Natural killer cell treated with Interleukin-12 subunit alpha and Interleukin-12 subunit beta and Interleukin-15 and Interleukin-18, amount 100 ng/mL, for 72 hours (primary cell): ENCODE measurements around the gene EFCAB3. TPM values are rescaled to one million over a fixed set of nuclear protein-coding genes. Genes with fewer than 3 reads are reported as not detected.
A peak's percentile ranks its signal among the peaks of the same experiment; 100 is the strongest.
"Not testable (repeated sequence)": the region's sequence is repeated elsewhere in the genome, so short reads cannot be mapped to it uniquely, and the experiment has no call there.

Source experiments
- ATAC-seq, 2 donors: fragments of 150-1000 bp; cut with Tn5 transposase in 1 of 2; sonication (Bioruptor Pico), chemical (Tn5 transposase) in 1 of 2; 2 replicates each; pipeline ENCODE4 v1.10.0; 2021
- DNase-seq: peaks from one replicate; pipeline ENCODE4 v3.0.0; 2022; ENCODE audit warnings: low spot score
- H3K27ac Mint-ChIP-seq, 2 donors: 1 replicate in 1 of 2; 2 replicates in 1 of 2; pipeline ENCODE4 v1.8.0; 2022; ENCODE audit warnings: mixed read lengths in 2 of 2, mild to moderate bottlenecking in 1 of 2, moderate library complexity in 1 of 2
- H3K27me3 Mint-ChIP-seq, 2 donors: 1 replicate in 1 of 2; 2 replicates in 1 of 2; pipeline ENCODE4 v1.8.0; 2022; ENCODE audit warnings: mixed read lengths in 2 of 2
- H3K36me3 Mint-ChIP-seq: one replicate; pipeline ENCODE4 v1.8.0; 2022; ENCODE audit warnings: mixed read lengths
- H3K4me1 Mint-ChIP-seq, 2 donors: 1 replicate in 1 of 2; 2 replicates in 1 of 2; pipeline ENCODE4 v1.8.0; 2022; ENCODE audit warnings: low read depth in 2 of 2, mixed read lengths in 2 of 2, mild to moderate bottlenecking in 1 of 2
- H3K4me3 Mint-ChIP-seq: one replicate; pipeline ENCODE4 v1.8.0; 2022; ENCODE audit warnings: mixed read lengths
- H3K9me3 Mint-ChIP-seq: 2 replicates; pipeline ENCODE4 v1.8.0; 2022; ENCODE audit warnings: mixed read lengths
- total RNA-seq, 2 donors: library from RNA; stranded (reverse); gene quantifications; one replicate each; pipeline ENCODE4 v1.2.3, GENCODE V29; 2022

Gene EFCAB3
- not detected for total RNA-seq

GRCh38 chr17:62380253-62380652 lies at the start of gene EFCAB3:
Gene EFCAB3, plus strand, starts transcription at chr17:62380553. Its CDS starts 2,427 bp downstream, at chr17:62382980.
- Mint-ChIP-seq H3K36me3 (no peaks in the 10 kb centered on the region), H3K4me3 (no peak within 1 kb of the TSS), H3K9me3 (no peaks in the 10 kb centered on the region), H3K27ac (no peak within 1 kb of the TSS), H3K4me1 (no peaks in the 10 kb centered on the region), H3K27me3 (peaks cover 24 to 36% of the 10 kb centered on the region in 2 donors)
- DNase-seq (no peak), ATAC-seq (no peak)

GRCh38 chr17:62336527-62336926 lies 43.8 kb upstream of the EFCAB3 start:
- peaks cover 6% of the 10 kb centered on the region for H3K36me3 Mint-ChIP-seq
- no peak for DNase-seq
- H3K9me3 Mint-ChIP-seq = peaks cover 3% of the 10 kb centered on the region
- H3K27me3 Mint-ChIP-seq = peaks cover 20% of the 10 kb centered on the region in 2 donors
- no peaks in the 10 kb centered on the region for H3K4me1 Mint-ChIP-seq
- no peak overlapping the region for H3K27ac Mint-ChIP-seq
- no peak overlapping the region for H3K4me3 Mint-ChIP-seq
- ATAC-seq = no peak

GRCh38 chr17:62343764-62344270 lies 36.5 kb upstream of the EFCAB3 start:
- Mint-ChIP-seq H3K9me3 (peaks cover 2% of the 10 kb centered on the region), H3K27me3 (peaks cover 29 to 58% of the 10 kb centered on the region in 2 donors), H3K4me1 (no peaks in the 10 kb centered on the region), H3K36me3 (no peaks in the 10 kb centered on the region), H3K4me3 (no peak overlapping the region), H3K27ac (no peak overlapping the region)
- DNase-seq (no peak), ATAC-seq (no peak)

DNA sequence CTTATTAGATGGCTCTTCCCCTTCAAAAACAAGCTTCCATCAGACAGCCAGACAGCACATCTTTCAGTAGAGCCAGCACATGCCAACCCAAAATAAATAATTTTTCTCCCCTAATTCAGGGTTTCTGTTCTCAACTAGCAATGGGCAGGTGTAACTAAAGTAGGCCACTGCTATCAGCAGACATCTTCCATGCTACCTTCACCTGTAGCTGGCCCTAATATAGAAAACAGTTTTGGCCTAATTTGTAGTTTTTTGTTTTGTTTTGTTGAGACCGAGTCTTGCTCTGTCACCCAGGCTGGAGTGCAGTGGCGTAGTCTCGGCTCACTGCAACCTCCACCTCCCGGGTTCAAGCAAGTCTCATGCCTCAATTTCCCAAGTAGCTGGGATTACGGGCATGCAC lies 29.2 kb upstream of the EFCAB3 start:
- no peak for DNase-seq
- no peaks in the 10 kb centered on the region for H3K36me3 Mint-ChIP-seq
- H3K27me3 Mint-ChIP-seq = peaks cover 30 to 50% of the 10 kb centered on the region in 2 donors
- H3K9me3 Mint-ChIP-seq = peaks cover 2% of the 10 kb centered on the region
- ATAC-seq = no peak
- no peak overlapping the region for H3K4me3 Mint-ChIP-seq
- H3K4me1 Mint-ChIP-seq = no peaks in the 10 kb centered on the region
- H3K27ac Mint-ChIP-seq = no peak overlapping the region

DNA sequence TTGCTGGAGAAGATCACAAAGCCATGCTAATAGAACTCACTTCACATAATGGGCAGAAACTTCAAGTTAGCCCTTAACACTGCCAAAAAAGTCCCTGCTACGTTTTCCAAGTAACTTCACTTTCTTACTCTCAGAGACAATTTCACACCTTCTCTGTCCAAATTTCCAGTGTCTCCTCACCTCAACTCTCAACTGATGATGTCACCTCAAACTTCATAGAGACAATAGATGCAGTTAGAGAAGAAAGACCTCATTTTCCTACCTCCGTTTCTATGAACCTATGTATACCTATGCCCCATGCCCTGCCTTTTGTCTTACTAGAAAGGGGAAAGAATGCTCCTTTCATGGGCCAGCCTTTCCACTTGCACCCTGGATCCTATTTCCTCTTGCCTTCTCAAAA lies 14.2 kb upstream of the EFCAB3 start:
- DNase-seq (no peak), ATAC-seq (no peak)
- Mint-ChIP-seq H3K27me3 (peaks cover 4 to 7% of the 10 kb centered on the region in 2 donors), H3K9me3 (no peaks in the 10 kb centered on the region), H3K36me3 (no peaks in the 10 kb centered on the region), H3K27ac (no peak overlapping the region), H3K4me1 (no peaks in the 10 kb centered on the region), H3K4me3 (no peak overlapping the region)

- Mint-ChIP-seq H3K9me3 (no peaks in the 10 kb centered on the region), H3K27me3 (peaks cover 20 to 30% of the 10 kb centered on the region in 2 donors), H3K27ac (no peak overlapping the region)
These were observed 1.2 kb downstream of the EFCAB3 start for GRCh38 chr17:62381561-62381960.

DNA sequence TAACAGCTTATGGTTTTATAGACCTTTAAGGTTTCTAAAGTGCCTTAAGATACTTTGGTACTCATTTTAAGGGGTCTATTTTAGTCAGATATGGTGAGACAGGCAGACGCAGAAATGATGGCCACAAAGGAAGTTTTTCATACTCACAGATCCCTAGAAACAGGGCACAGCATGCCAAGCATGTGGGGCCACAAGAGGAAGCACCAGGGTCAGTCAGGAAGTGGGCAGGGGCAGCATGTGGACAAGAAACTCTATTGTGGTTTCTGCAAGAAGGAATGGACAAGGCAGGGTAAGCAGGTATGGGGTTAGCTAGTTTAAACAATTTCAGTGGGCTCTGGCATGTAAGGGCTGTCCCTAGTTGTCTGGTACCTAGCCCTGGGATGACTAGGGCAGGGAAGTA lies 8.5 kb downstream of the EFCAB3 start:
- H3K27me3 Mint-ChIP-seq = peaks cover 16 to 38% of the 10 kb centered on the region in 2 donors
- no peak for ATAC-seq
- no peak overlapping the region for H3K27ac Mint-ChIP-seq
- H3K4me1 Mint-ChIP-seq = no peaks in the 10 kb centered on the region
- no peaks in the 10 kb centered on the region for H3K36me3 Mint-ChIP-seq
- no peaks in the 10 kb centered on the region for H3K9me3 Mint-ChIP-seq
- H3K4me3 Mint-ChIP-seq = no peak overlapping the region
- no peak for DNase-seq

More at GRCh38 chr17:62381561-62381960, 1.2 kb downstream of the EFCAB3 start:
- Mint-ChIP-seq H3K4me3 (no peak overlapping the region), H3K4me1 (no peaks in the 10 kb centered on the region), H3K36me3 (no peaks in the 10 kb centered on the region)
- ATAC-seq = no peak
- DNase-seq = no peak

- ATAC-seq (no peak), DNase-seq (no peak)
- Mint-ChIP-seq H3K9me3 (no peaks in the 10 kb centered on the region), H3K27me3 (peaks cover 16 to 30% of the 10 kb centered on the region in 2 donors), H3K36me3 (no peaks in the 10 kb centered on the region), H3K4me1 (no peaks in the 10 kb centered on the region), H3K27ac (no peak overlapping the region), H3K4me3 (no peak overlapping the region)
These were observed 12.6 kb downstream of the EFCAB3 start for GRCh38 chr17:62392908-62393307.

- DNase-seq = no peak
- H3K27me3 Mint-ChIP-seq = peaks cover 28 to 31% of the 10 kb centered on the region in 2 donors
- H3K9me3 Mint-ChIP-seq = no peaks in the 10 kb centered on the region
- H3K4me3 Mint-ChIP-seq = no peak overlapping the region
- H3K36me3 Mint-ChIP-seq = no peaks in the 10 kb centered on the region
- ATAC-seq = no peak
- no peaks in the 10 kb centered on the region for H3K4me1 Mint-ChIP-seq
- H3K27ac Mint-ChIP-seq = no peak overlapping the region
These were observed 18.5 kb downstream of the EFCAB3 start for GRCh38 chr17:62398891-62399290.

GRCh38 chr17:62405451-62405850 lies 25.1 kb downstream of the EFCAB3 start:
- Mint-ChIP-seq H3K4me1 (no peaks in the 10 kb centered on the region), H3K27ac (no peak overlapping the region), H3K27me3 (peaks cover 21 to 24% of the 10 kb centered on the region in 2 donors), H3K36me3 (no peaks in the 10 kb centered on the region), H3K9me3 (no peaks in the 10 kb centered on the region), H3K4me3 (no peak overlapping the region)
- no peak for DNase-seq
- no peak for ATAC-seq

DNA sequence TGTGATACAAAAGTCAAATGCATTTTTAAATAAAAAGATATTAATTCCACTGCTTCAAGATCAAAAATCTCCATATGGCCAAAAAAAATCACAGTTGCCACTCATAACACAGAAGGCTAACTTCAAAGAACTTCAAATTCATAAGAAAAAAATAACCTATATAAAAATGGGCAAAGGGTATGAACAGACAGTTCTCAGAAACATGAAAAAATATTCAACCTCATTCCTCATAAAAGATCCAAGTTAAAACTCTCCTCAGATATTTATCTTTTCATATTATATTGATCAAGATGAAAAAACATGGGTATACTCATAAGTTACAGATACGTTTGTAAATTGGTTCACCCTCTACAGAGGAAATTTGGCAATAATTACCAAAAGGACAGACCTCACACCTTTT lies 32.7 kb downstream of the EFCAB3 start:
- DNase-seq, H3K27ac Mint-ChIP-seq, H3K4me3 Mint-ChIP-seq, ATAC-seq, H3K36me3 Mint-ChIP-seq, H3K9me3 Mint-ChIP-seq, H3K4me1 Mint-ChIP-seq: not testable (repeated sequence)
- peaks cover 30 to 46% of the 10 kb centered on the region in 2 donors for H3K27me3 Mint-ChIP-seq

DNA sequence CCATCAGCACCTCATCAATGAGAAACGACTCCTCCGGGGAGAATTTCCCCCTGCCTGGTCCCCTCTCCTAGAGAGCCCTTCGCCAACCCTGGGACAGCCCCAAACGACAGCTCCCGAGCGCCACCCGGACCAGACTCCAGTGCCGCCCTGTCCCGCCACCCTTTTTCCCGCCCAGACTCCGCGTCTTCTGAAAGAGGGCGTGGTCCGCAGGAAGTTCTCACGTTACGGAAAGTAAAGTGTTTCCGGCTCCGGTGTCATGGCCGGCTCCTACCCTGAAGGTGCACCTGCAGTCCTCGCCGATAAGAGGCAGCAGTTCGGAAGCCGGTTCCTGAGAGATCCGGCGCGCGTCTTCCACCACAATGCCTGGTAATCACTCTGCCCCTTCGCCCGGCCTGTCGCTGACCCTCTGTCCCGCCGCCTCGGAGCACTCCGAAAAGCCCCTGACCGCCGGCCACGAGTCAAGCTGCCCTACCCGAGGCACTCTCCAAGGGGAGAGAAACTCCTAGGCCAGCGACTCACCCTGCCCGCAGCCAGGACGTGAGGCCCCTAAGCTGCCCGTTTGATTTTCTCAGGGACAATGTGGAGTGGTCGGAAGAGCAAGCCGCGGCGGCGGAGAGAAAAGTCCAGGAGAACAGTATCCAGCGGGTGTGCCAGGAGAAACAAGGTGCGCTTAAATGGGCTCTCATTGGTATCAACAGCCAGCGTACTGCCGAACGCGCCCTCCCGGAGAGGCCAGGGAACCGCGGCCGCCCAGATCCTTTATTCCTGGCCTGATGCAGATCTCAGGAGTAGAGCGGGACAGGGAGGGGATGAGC lies 43.5 kb downstream of the EFCAB3 start, which contains the start of gene METTL2A:
METTL2A (plus strand) TSS at position 251 of the 815 bp plus-strand sequence; CDS start at position 257, 6 bp downstream.
- ATAC-seq (peak; percentile 97), DNase-seq (peak; percentile 88)
- not testable (repeated sequence) for H3K36me3 Mint-ChIP-seq, H3K9me3 Mint-ChIP-seq, H3K27me3 Mint-ChIP-seq
- Mint-ChIP-seq H3K4me1 (peaks cover 16% of the 10 kb centered on the region in 2 donors), H3K27ac (peak within 1 kb of the TSS; percentile 80 to 89), H3K4me3 (peak within 1 kb of the TSS; percentile 98)

- not testable (repeated sequence) for H3K27ac Mint-ChIP-seq, H3K36me3 Mint-ChIP-seq, DNase-seq, H3K27me3 Mint-ChIP-seq, H3K4me3 Mint-ChIP-seq, ATAC-seq, H3K9me3 Mint-ChIP-seq
- peaks cover 16% of the 10 kb centered on the region in 2 donors for H3K4me1 Mint-ChIP-seq
These were observed 45.9 kb downstream of the EFCAB3 start for GRCh38 chr17:62426214-62426613.

DNA sequence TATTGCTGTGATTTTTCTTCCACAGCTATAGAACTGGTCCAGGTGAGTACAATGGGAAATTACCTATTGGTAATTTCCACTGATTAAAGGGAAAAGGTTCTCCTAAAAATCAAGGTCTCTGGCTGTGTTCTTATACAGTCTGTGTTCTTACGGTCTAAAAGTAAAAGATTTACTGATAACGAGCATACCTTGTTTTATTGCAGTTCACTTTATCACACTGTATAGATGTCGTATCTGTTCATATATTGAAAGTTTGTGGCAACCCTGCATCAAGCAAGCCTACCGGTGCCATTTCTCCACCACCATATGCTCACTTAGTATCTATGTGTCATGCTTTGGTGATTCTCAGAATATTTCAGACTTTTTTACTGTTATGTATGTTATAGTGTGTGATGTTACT lies 54.9 kb downstream of the EFCAB3 start:
- H3K27me3 Mint-ChIP-seq, DNase-seq, H3K27ac Mint-ChIP-seq, H3K4me1 Mint-ChIP-seq, H3K36me3 Mint-ChIP-seq, H3K4me3 Mint-ChIP-seq, H3K9me3 Mint-ChIP-seq, ATAC-seq: not testable (repeated sequence)
